ENCODE data around the gene HOXB9.

Gene HOXB9

GRCh38 chr17:48593126-48593829, 32.9 kb downstream of the HOXB9 start, which contains the start of gene HOXB5:
TSS of gene HOXB5 (minus strand) at chr17:48593779. CDS start at chr17:48593682, 97 bp downstream.
- no peaks in the 10 kb centered on the region for H4K20me1 ChIP-seq (ENCODE audit: low read depth, low read length)
- H3K9me3 ChIP-seq (ENCODE audit: insufficient read depth, low read length) = no peaks in the 10 kb centered on the region
- TF ChIP-seq, protein P1, sequence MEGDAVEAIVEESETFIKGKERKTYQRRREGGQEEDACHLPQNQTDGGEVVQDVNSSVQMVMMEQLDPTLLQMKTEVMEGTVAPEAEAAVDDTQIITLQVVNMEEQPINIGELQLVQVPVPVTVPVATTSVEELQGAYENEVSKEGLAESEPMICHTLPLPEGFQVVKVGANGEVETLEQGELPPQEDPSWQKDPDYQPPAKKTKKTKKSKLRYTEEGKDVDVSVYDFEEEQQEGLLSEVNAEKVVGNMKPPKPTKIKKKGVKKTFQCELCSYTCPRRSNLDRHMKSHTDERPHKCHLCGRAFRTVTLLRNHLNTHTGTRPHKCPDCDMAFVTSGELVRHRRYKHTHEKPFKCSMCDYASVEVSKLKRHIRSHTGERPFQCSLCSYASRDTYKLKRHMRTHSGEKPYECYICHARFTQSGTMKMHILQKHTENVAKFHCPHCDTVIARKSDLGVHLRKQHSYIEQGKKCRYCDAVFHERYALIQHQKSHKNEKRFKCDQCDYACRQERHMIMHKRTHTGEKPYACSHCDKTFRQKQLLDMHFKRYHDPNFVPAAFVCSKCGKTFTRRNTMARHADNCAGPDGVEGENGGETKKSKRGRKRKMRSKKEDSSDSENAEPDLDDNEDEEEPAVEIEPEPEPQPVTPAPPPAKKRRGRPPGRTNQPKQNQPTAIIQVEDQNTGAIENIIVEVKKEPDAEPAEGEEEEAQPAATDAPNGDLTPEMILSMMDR (IDR thresholded peaks at IDR 0.05; ENCODE audit: insufficient read depth, low read length, poor library complexity, severe bottlenecking) = no peak
- no peak for TF ChIP-seq EZH2phosphoT487 (conservative IDR thresholded peaks at IDR 0.05; ENCODE audit: low read length)
- H3K79me2 ChIP-seq (ENCODE audit: insufficient read depth, low read length) = no peaks in the 10 kb centered on the region
- no peak within 1 kb of the TSS for H3K9ac ChIP-seq (ENCODE audit: low read length)
- H3K27me3 ChIP-seq (ENCODE audit: low read length) = no peaks in the 10 kb centered on the region
- H3K4me2 ChIP-seq (ENCODE audit: low read depth, low read length, poor library complexity, severe bottlenecking) = no peak within 1 kb of the TSS
- H3K9me2 ChIP-seq (replicated peaks; ENCODE audit: insufficient read depth, low read length) = no peaks in the 10 kb centered on the region
- no peak within 1 kb of the TSS for H3K4me3 ChIP-seq (ENCODE audit: insufficient read depth, low read length, poor library complexity, severe bottlenecking)
- no peak within 1 kb of the TSS for H3K27ac ChIP-seq (ENCODE audit: low read depth, low read length)
- no peaks in the 10 kb centered on the region for H3K36me3 ChIP-seq (ENCODE audit: low read length)
- no peaks in the 10 kb centered on the region for H3F3A ChIP-seq (ENCODE audit: insufficient read depth)
- no peak within 1 kb of the TSS for H2AFZ ChIP-seq (ENCODE audit: low read depth, low read length, severe bottlenecking)

- no peak overlapping the region for H3K4me3 ChIP-seq (ENCODE audit: insufficient read depth, low read length, poor library complexity, severe bottlenecking)
- H3K4me2 ChIP-seq (ENCODE audit: low read depth, low read length, poor library complexity, severe bottlenecking) = no peak overlapping the region
- H3K36me3 ChIP-seq (ENCODE audit: low read length) = no peaks in the 10 kb centered on the region
- H3K27ac ChIP-seq (ENCODE audit: low read depth, low read length) = no peak overlapping the region
- no peak overlapping the region for H2AFZ ChIP-seq (ENCODE audit: low read depth, low read length, severe bottlenecking)
- no peaks in the 10 kb centered on the region for H3K79me2 ChIP-seq (ENCODE audit: insufficient read depth, low read length)
- TF ChIP-seq, protein P1 (IDR thresholded peaks at IDR 0.05; ENCODE audit: insufficient read depth, low read length, poor library complexity, severe bottlenecking) = no peak
- no peak for TF ChIP-seq EZH2phosphoT487 (conservative IDR thresholded peaks at IDR 0.05; ENCODE audit: low read length)
- no peak overlapping the region for H3K9ac ChIP-seq (ENCODE audit: low read length)
- H3F3A ChIP-seq (ENCODE audit: insufficient read depth) = no peaks in the 10 kb centered on the region
- no peaks in the 10 kb centered on the region for H4K20me1 ChIP-seq (ENCODE audit: low read depth, low read length)
- no peaks in the 10 kb centered on the region for H3K9me2 ChIP-seq (replicated peaks; ENCODE audit: insufficient read depth, low read length)
- no peaks in the 10 kb centered on the region for H3K9me3 ChIP-seq (ENCODE audit: insufficient read depth, low read length)
- H3K27me3 ChIP-seq (ENCODE audit: low read length) = no peaks in the 10 kb centered on the region
These were observed 33.6 kb downstream of the HOXB9 start for GRCh38 chr17:48592577-48592976.

DNA sequence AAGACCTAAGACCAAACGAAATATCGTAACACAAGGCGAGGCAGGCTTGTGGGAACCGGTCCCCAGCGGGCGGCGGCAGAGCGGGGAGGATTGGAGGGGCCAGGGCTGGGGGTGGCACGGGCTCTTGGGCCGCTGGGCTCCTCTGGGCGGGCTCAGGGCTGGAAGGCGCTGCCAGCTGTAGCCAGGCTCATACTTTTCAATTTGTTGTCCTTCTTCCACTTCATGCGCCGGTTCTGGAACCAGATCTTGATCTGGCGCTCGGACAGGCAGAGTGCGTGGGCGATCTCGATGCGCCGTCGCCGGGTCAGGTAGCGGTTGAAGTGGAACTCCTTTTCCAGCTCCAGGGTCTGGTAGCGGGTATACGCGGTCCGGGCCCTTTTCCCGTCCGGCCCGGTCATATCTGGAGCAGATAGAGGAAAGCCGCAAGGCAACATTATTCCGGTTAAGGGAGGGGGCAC, 34.1 kb downstream of the HOXB9 start:
- H3F3A ChIP-seq (ENCODE audit: insufficient read depth) = no peaks in the 10 kb centered on the region
- H3K4me3 ChIP-seq (ENCODE audit: insufficient read depth, low read length, poor library complexity, severe bottlenecking) = no peak overlapping the region
- H4K20me1 ChIP-seq (ENCODE audit: low read depth, low read length) = no peaks in the 10 kb centered on the region
- no peak overlapping the region for H3K4me2 ChIP-seq (ENCODE audit: low read depth, low read length, poor library complexity, severe bottlenecking)
- no peak overlapping the region for H3K27ac ChIP-seq (ENCODE audit: low read depth, low read length)
- no peak for TF ChIP-seq EZH2phosphoT487 (conservative IDR thresholded peaks at IDR 0.05; ENCODE audit: low read length)
- TF ChIP-seq, protein P1 (IDR thresholded peaks at IDR 0.05; ENCODE audit: insufficient read depth, low read length, poor library complexity, severe bottlenecking) = no peak
- H2AFZ ChIP-seq (ENCODE audit: low read depth, low read length, severe bottlenecking) = no peak overlapping the region
- no peaks in the 10 kb centered on the region for H3K79me2 ChIP-seq (ENCODE audit: insufficient read depth, low read length)
- no peak overlapping the region for H3K9ac ChIP-seq (ENCODE audit: low read length)
- no peaks in the 10 kb centered on the region for H3K27me3 ChIP-seq (ENCODE audit: low read length)
- H3K36me3 ChIP-seq (ENCODE audit: low read length) = no peaks in the 10 kb centered on the region
- no peaks in the 10 kb centered on the region for H3K9me3 ChIP-seq (ENCODE audit: insufficient read depth, low read length)
- H3K9me2 ChIP-seq (replicated peaks; ENCODE audit: insufficient read depth, low read length) = no peaks in the 10 kb centered on the region

Data from SU-DHL-6 (cell line).